GM06990 (cell line): ENCODE measurements around the gene CYP26C1.

Experiments
- DNase-seq: peaks from one replicate; pipeline ENCODE4 v3.0.0-alpha.2; 2011; ENCODE audit not compliant: insufficient read length; ENCODE audit errors: extremely low read depth
- H3K27me3 ChIP-seq: replicated peaks from 2 replicates; pipeline ENCODE4 v1.6.0; 2011; ENCODE audit warnings: low read length; ENCODE audit not compliant: control insufficient read depth, insufficient read depth
- H3K36me3 ChIP-seq: 2 replicates; pipeline ENCODE4 v1.5.1; 2011; ENCODE audit warnings: low read length; ENCODE audit not compliant: control insufficient read depth, insufficient read depth
- H3K4me3 ChIP-seq: replicated peaks from 2 replicates; pipeline ENCODE4 v1.5.1; 2011; ENCODE audit warnings: low read depth, mild to moderate bottlenecking, control low read depth, low read length
- TF ChIP-seq, protein P1 (sequence below): IDR thresholded peaks from 2 replicates; pipeline ENCODE4 v1.5.1; 2011; ENCODE audit warnings: low read length, control low read depth, mild to moderate bottlenecking, inconsistent platforms; ENCODE audit not compliant: insufficient read depth, poor library complexity, severe bottlenecking

Gene CYP26C1

DNA sequence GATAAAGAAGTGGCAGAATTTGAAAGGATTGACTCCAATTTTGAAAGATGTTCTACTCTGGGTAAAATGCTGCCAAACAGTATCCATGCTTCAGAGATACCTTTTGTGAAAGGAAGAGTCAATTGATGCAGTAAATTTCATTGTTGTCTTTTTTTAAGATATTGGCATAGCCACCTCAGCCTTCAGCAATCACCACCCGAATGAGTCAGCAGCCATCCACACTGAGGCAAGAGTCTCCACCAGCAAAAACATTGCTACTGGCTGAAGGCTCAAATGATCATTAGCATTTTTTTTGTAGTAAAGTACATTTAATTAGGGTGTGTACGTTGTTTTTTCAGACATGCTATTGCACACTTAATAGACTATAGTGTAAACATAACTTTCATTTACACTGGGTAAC lies 31.7 kb upstream of the CYP26C1 start:
- TF ChIP-seq, protein P1, sequence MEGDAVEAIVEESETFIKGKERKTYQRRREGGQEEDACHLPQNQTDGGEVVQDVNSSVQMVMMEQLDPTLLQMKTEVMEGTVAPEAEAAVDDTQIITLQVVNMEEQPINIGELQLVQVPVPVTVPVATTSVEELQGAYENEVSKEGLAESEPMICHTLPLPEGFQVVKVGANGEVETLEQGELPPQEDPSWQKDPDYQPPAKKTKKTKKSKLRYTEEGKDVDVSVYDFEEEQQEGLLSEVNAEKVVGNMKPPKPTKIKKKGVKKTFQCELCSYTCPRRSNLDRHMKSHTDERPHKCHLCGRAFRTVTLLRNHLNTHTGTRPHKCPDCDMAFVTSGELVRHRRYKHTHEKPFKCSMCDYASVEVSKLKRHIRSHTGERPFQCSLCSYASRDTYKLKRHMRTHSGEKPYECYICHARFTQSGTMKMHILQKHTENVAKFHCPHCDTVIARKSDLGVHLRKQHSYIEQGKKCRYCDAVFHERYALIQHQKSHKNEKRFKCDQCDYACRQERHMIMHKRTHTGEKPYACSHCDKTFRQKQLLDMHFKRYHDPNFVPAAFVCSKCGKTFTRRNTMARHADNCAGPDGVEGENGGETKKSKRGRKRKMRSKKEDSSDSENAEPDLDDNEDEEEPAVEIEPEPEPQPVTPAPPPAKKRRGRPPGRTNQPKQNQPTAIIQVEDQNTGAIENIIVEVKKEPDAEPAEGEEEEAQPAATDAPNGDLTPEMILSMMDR, result no peak
- H3K36me3 ChIP-seq, result no peaks in the 10 kb centered on the region
- no peaks in the 10 kb centered on the region for H3K27me3 ChIP-seq
- H3K4me3 ChIP-seq, result no peak overlapping the region
- no peak for DNase-seq

DNA sequence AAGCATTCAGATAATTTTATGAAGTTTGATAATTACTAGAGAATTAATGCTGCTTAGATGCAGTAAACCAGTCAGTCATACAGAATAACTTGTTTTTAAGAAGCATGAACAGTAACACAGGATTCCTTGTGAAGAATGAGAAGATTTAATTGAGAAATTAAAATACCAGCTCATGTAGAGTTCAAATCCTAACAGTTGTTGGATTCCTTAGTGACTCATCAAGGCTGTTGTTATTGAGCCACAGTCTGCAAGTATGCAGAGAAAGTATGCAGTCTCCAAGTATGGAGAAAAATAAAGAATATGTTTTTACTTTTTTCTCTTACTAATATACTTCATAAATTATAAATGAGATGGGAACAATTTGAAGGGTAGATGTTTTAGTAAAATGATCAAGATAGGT lies 30.2 kb upstream of the CYP26C1 start:
- Histone ChIP-seq H3K4me3 (no peak overlapping the region), H3K36me3 (no peaks in the 10 kb centered on the region), H3K27me3 (no peaks in the 10 kb centered on the region)
- no peak for DNase-seq
- TF ChIP-seq, protein P1, result no peak

DNA sequence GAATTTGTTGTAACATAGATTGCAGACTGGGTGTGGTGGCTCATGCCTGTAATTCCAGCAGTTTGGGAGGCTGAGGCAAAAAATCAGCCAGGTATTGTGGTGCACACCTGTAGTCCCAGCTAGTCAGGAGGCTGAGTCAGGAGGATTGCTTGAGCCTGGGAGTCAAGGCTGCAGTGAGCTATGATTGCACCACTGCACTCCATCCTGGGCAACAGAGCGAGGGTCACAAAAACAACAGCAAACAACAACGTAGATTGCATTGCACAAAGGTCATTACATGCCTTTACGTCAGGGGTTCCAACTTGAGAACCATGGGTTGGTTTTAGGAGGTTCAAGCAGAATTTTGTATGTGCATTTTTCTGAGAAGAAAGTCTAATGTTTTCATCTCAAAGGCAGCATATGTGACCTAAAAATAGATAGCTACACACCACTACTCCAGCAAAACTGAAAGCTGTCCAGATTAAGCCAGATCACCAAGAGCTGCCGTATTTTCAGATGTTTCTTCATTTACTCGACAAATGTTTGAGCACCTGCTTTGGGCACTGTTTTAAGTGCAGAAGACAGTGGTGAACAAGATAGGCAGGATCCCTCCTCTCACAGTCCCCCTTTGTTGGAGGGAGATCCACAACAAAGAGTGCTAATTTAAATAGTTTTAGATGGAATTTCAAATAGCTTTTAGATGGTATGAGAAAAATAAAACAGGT lies 28.3 kb upstream of the CYP26C1 start:
- Histone ChIP-seq H3K27me3 (no peaks in the 10 kb centered on the region), H3K4me3 (no peak overlapping the region), H3K36me3 (no peaks in the 10 kb centered on the region)
- TF ChIP-seq, protein P1, result no peak
- no peak for DNase-seq

DNA sequence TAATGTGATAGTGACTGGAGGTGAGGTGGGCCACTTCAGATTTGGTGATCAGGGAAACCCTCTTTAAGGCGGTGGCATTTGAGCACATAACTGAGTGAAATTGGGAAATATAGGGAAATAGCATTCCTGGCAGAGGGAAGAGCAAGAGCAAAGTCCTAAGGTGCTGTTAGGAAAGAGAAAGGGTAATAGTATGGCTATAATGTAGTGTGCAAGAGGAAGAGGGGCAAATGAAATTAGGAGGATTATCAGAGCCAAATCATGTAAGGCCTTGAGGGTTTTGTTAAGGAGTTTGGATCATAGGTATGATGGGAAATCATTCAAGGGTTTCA lies 27.8 kb upstream of the CYP26C1 start:
- TF ChIP-seq, protein P1, result no peak
- H3K36me3 ChIP-seq, result no peaks in the 10 kb centered on the region
- no peaks in the 10 kb centered on the region for H3K27me3 ChIP-seq
- DNase-seq, result no peak
- no peak overlapping the region for H3K4me3 ChIP-seq

DNA sequence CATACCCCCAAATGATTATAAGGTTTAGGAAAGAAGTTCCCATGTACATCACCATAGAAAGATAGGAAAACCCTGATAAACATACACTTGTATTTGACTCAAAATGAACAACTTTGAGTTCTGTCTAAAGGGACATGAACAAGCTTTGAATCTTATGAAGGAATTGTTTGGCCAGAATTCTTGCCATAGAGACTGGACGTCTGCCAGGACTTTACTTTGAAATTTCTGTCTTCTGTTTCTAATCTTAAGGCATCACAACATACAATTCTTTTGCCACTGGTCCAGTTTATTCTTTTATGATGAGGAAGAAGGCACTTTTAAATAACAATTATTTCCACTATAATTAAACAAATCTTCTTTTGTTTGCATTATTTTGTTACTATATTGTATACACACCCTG lies 26.2 kb upstream of the CYP26C1 start:
- Histone ChIP-seq H3K36me3 (no peaks in the 10 kb centered on the region), H3K27me3 (no peaks in the 10 kb centered on the region), H3K4me3 (no peak overlapping the region)
- no peak for DNase-seq
- TF ChIP-seq, protein P1, result no peak

DNA sequence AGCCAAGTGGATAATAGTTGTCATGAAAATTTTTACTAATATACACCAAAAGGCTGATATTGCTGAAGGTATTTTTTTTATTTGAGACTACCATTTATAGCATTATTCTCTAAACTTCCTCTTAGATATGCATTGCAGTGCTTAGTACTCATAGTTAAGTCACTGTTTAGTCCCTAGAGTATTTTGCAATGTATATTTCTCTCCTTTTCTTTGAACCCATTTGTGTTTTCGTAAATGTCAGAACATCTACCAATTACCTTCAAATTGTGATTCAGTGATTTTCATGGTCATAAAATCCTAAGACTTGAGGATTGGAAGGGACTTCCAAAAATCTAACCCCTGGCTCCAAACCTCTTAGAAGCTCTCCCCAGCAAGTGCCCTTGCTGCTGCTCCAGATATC lies 21.5 kb upstream of the CYP26C1 start:
- no peaks in the 10 kb centered on the region for H3K27me3 ChIP-seq
- no peak overlapping the region for H3K4me3 ChIP-seq
- H3K36me3 ChIP-seq, result no peaks in the 10 kb centered on the region
- TF ChIP-seq, protein P1, result no peak
- no peak for DNase-seq
